GM18505 (cell line): ENCODE results near the gene TBX1.

Experiments
- ATAC-seq: cut with Tn5 transposase; IDR thresholded peaks from one replicate; pipeline ENCODE4 v1.9.1; 2021; ENCODE audit not compliant: unreplicated experiment
- POLR2A ChIP-seq: IDR thresholded peaks from 4 replicates; pipeline ENCODE4 v1.6.1; 2011; ENCODE audit warnings: borderline replicate concordance; ENCODE audit not compliant: insufficient read depth, insufficient read length; ENCODE audit errors: extremely low read depth

TBX1 gene

GRCh38 chr22:19738664-19739447 is 21.7 kb upstream of the TBX1 start:
- ATAC-seq: no peak
- TF ChIP-seq POLR2A: no peak

GRCh38 chr22:19739448-19739895 is 21.1 kb upstream of the TBX1 start:
- TF ChIP-seq POLR2A: no peak

GRCh38 chr22:19739911-19740449 is 20.6 kb upstream of the TBX1 start:
- TF ChIP-seq POLR2A: no peak
- ATAC-seq: no peak

More at GRCh38 chr22:19739448-19739895, 21.1 kb upstream of the TBX1 start:
- no peak for ATAC-seq

- no peak for TF ChIP-seq POLR2A
- no peak for ATAC-seq
Observed at GRCh38 chr22:19740586-19740985, 20.0 kb upstream of the TBX1 start.

- no peak for ATAC-seq
- no peak for TF ChIP-seq POLR2A
Observed at GRCh38 chr22:19741053-19741452, 19.5 kb upstream of the TBX1 start.

GRCh38 chr22:19742160-19743066 is 18.2 kb upstream of the TBX1 start:
- ATAC-seq: no peak
- no peak for TF ChIP-seq POLR2A

- TF ChIP-seq POLR2A: no peak
- ATAC-seq: no peak
Observed at GRCh38 chr22:19743081-19743480, 17.5 kb upstream of the TBX1 start.

GRCh38 chr22:19743651-19744050 is 16.9 kb upstream of the TBX1 start:
- no peak for TF ChIP-seq POLR2A
- ATAC-seq: no peak

- ATAC-seq: no peak
- no peak for TF ChIP-seq POLR2A
Observed at GRCh38 chr22:19744350-19745006, 16.1 kb upstream of the TBX1 start.

- TF ChIP-seq POLR2A: no peak
- ATAC-seq: no peak
Observed at GRCh38 chr22:19745155-19746101, 15.2 kb upstream of the TBX1 start.

GRCh38 chr22:19746726-19747125 is 13.9 kb upstream of the TBX1 start:
- no peak for ATAC-seq
- no peak for TF ChIP-seq POLR2A

GRCh38 chr22:19747551-19747950 is 13.0 kb upstream of the TBX1 start:
- no peak for ATAC-seq
- TF ChIP-seq POLR2A: no peak

GRCh38 chr22:19748139-19748538 is 12.4 kb upstream of the TBX1 start:
- ATAC-seq: no peak

More at GRCh38 chr22:19748139-19748538, 12.4 kb upstream of the TBX1 start:
- no peak for TF ChIP-seq POLR2A
